Measurements from ENCODE around the gene RAD23B. TPM values are rescaled to one million over a fixed set of nuclear protein-coding genes. Genes with fewer than 3 reads are reported as not detected.
A peak's percentile ranks its signal among the peaks of the same experiment; 100 is the strongest.

The RAD23B gene
- total RNA-seq, 1 donor from 2014 or later = 132 TPM

DNA sequence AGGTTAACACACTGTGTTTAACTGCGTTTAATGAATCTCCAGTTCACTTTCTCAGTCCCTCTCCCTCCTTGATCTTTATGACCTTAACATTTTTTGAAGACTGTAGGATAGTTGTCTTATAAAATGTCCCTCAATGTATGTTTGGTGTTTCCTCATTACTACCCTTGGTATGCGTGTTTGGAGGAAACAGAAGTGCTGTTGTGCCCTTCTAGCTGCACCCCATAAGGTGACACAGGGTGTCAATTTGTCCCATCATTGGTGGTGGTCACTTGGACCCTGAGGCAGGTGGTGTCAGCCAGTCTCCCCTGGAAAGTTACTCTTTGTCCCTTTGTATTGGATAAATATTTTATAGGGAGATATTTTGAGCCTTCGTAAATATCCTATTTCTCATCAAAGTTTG lies 52.3 kb downstream of the RAD23B start:
- DNase-seq (ENCODE audit: low spot score) = no peak

GRCh38 chr9:107336718-107337360 lies 53.8 kb downstream of the RAD23B start:
- DNase-seq (ENCODE audit: low spot score) = peak; percentile 83

- no peak for DNase-seq (ENCODE audit: low spot score)
These were observed 54.9 kb downstream of the RAD23B start for GRCh38 chr9:107337676-107338590.

GRCh38 chr9:107338911-107339659 lies 56.0 kb downstream of the RAD23B start:
- no peak for DNase-seq (ENCODE audit: low spot score)

DNA sequence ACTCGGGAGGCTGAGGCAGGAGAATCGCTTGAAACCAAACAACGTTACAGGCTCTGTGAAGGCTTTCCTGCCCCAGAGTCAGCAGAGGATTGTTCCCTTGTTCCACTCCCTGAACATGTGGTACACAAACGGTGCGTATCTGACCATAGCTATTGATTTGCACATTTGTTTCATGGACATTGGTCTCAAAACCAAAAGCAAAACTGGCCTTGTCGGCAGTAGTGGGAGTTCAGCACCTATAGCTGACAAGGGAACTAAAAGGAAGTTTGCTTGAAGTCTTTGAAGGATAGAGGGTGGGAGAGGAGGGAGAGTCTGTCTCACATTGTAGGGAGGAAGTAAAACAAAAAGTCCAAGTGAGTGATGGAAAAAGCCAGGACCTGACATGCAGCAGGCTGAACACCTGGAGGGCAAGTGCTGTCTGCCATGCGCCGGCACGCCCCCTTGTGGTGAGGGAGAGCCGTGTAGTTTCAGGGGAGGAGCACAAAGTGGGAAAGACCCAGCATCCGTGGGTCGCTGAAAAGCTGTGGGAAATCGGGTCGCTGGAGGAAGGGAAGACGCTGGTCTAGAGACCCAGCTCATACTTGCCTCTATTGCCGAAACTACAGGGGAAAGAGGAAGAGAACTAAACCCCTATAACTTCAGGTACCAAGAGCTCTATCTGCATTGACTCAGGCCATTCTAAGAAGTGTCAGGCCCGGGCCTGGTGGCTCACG lies 58.0 kb downstream of the RAD23B start:
- peak; percentile 85 for DNase-seq (ENCODE audit: low spot score)

DNA sequence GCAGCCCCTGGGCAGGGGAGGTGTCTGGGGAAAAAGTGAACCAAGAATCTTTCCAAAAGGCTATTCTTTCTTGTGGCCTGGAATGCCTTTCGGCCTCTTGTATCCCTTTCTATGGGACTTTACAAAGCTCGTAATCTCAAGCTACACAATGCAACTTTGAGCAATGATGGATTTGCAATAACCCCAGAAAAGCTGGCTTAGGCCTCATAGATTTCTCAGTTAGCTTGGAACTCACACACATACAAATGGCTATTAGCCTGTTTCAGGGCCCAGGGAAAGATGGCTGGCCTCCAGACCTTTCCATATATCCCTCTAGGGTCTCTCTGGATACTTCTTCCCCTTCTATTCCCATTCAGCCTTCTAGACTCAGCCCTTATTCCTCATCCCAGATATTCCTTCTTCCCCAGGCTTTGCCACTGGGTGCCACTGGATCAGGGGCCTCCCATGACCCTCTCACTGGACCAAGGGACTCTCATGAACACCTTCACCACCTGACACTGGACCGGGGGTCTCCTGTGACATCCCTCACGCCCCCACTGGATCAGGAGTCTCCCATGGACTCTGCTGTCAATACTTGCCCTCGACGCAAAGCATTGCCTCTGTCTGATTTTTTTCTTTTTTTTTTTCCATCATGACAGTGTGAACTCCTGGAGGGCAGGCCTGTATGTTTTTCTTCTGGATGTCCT lies 59.5 kb downstream of the RAD23B start:
- DNase-seq (ENCODE audit: low spot score) = peak; percentile 37

DNA sequence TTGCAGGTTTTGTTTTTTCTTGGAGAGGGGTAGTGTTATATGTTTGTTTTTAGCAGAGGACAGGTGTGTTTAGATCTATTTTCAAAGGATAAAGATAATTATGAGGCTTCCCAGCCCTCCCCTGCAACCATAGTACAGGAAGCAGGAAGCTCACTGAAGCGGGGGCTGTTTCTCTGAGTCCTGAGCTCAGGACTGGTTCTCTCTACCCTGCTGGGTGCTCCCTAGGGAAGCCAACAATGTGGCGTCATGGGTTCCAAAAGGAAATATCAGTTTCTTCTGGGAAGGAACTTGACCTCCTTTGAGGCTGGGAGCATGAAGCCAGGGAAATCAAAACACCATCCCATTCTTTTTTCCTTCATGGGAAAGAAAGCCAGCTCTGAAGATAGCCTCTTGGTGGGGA lies 62.2 kb downstream of the RAD23B start:
- DNase-seq (ENCODE audit: low spot score) = peak; percentile 13

GRCh38 chr9:107348836-107349235 lies 65.8 kb downstream of the RAD23B start:
- DNase-seq (ENCODE audit: low spot score) = no peak

DNA sequence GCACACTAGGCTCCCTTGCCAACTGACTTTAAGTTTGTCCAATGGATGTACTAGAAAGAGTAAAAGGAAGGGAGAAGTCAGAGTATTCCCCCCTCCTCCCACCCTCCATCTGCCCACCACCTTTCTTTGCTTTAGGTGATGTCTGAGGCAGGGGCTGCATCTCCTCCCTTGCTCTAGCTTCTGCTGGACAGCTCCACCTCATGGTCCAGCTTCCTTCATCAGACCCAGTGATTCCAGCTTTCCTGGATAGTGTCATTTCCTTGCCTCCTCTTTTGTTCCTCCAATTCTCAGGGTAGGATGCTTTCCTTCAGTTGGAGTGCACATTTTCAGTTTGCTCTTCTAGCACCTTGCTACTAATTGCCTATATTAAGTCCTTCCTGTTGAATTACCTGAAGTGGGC lies 67.4 kb downstream of the RAD23B start:
- DNase-seq (ENCODE audit: low spot score) = no peak

DNA sequence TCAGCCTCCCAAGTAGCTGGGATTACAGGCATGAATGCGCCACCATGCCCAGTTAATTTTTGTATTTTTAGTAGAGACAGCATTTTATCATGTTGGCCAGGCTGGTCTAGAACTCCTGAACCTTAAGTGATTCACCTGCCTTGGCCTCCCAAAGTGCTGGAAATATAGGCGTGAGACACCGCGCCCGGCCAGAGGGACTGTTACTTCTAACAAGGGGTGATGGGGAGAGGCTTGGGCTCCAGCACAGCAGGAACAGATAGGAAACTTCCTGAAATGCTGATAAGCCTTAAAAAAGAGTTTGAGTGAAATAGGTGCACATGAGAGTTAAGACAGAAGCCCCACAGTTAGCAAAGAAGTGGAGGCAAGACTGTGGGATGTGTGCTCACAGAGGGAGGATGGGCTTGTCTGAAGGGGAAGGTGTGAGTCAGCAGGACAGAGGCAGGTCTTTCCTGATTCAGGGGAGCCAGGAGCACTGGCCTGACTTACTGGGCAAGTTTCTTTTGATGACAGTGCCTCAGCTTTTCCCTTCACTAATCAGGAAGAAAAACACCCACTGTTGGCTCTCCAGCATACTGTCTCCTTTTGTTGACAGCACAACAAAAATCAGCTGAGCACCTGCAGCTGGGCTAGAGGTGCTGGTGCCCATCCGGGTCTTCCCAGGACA lies 68.4 kb downstream of the RAD23B start:
- DNase-seq (ENCODE audit: low spot score) = peak; percentile 65

GRCh38 chr9:107355394-107355793 lies 72.3 kb downstream of the RAD23B start:
- DNase-seq (ENCODE audit: low spot score) = no peak

GRCh38 chr9:107358986-107359385 lies 75.9 kb downstream of the RAD23B start:
- no peak for DNase-seq (ENCODE audit: low spot score)

DNA sequence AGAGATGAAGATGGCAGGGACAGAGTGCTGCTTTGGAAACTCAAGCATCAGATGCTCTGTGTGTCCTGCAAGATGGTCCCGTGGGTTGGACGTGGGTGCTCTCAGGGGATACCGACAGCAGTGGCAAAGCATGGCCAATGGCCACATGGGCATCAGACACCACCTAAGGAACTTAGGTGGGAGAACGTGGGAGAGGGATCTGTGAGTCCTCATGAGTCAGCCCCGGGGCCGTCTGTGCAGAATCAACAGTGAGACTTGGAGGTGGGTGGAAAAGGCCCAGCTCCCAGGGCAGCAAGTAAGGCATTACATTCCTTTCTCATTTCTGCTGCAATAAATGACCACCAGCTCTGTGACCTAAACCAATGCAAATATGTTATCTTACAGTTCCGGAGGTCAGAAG lies 77.0 kb downstream of the RAD23B start:
- no peak for DNase-seq (ENCODE audit: low spot score)

DNA sequence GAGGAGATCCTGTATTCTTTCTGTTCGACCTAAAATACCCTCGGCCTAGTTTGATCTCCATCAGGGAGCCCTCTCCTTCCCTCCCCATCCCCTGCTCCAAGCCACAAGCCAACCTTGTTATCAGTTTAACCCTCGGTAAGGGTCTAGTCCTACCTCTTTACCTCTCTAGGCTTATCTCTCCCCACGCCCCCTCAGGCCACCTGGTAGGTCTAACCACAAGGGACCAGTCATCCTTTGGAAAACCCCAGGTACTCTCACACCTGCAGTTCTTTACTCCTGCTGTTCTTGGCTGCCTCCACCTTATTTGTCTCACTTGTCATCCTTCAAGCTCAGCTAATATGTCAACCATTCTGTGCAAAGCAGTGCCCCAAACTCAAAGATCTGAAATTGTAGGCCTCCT lies 78.7 kb downstream of the RAD23B start:
- no peak for DNase-seq (ENCODE audit: low spot score)

- no peak for DNase-seq (ENCODE audit: low spot score)
These were observed 80.6 kb downstream of the RAD23B start for GRCh38 chr9:107363516-107364152.

DNA sequence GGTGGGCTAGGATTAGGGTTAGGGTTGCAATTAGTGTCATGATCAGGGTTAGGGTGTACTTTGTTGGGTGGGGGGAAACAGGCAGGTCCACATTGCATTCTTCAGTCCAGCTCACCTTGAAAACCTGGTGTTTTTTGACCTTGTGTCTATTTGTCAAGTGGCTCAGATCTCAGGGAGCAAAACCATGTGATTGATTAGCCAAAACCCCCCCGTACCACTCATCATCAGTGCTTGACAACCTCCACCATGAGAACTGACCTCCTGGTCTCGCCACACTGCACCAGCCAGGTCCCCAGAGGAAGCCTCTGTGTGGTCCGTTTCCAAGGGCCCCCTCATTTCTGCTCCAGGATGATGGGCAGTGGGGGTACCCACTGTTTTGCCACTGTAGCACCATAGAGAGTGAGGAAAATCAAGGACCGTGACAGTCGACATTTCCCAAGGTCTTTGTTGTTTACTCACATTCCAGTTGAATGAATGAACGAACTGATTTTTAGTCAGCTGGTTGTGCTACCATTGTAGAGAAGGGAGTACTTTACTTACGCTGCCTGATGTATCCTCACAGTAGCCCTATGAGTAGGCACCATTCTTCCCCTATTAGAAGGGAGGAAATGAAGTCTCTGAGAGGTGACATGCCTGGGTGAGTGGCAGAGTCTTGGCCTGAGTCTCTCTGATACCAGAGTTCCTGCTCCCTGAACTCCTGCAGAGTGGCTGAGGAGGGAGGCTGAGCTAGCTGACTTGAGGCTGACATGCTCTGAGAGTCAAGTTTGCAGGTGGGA lies 84.8 kb downstream of the RAD23B start:
- no peak for DNase-seq (ENCODE audit: low spot score)

DNA sequence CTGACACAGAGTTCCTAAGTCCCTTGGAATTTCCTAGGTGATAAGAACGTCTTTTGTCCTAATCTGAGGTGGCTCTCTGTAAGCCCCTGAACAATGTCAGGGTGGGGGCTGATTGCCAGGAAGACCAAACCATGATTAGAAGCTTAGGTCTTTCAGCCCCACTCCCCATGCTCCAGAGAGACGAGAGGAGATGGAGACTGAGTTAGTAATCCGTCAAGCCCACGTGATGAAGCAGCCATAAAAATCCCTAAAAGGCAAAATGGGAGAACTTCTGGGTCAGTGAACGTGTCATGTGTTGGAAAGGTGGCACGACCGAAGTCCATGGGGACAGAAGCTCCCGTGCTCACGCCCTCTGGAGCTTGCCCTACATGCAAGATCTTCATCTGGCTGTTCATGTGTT lies 85.6 kb downstream of the RAD23B start:
- DNase-seq (ENCODE audit: low spot score) = no peak

- no peak for DNase-seq (ENCODE audit: low spot score)
These were observed 90.7 kb downstream of the RAD23B start for GRCh38 chr9:107373809-107374208.

DNA sequence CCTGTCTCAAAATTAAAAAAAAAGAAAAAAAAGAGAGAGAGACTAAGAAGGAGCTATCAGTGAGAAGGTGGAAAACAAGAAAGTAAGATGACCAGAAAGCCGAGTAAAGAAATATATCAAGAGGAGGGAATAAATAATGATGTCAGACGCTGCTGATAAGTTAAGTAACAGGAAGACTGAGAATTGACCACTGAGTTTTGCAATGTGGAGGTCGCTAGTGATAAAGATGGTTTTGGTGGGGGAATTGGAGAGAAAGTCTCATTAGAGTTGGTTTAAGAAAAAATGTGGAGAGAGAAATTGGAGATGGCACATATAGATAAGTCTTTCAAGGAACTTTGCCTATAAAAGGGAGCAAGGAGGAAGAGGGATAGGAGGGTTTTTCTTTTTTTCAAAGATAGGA lies 91.9 kb downstream of the RAD23B start:
- no peak for DNase-seq (ENCODE audit: low spot score)

Data from ureter (tissue), 1 donor.